Activated naive CD8-positive, alpha-beta T cell treated with anti-CD3 and anti-CD28 coated beads, Interleukin-2, amount 50 U/mL, for 16 hours (primary cell): ENCODE results near the gene ADAMTSL4.

ENCODE experiments used
- DNase-seq: peaks from one replicate; pipeline ENCODE4 v3.0.0-alpha.2; 2020; ENCODE audit warnings: low read depth, low spot score

The ADAMTSL4 gene

GRCh38 chr1:150534002-150534401, 15.2 kb upstream of the ADAMTSL4 start:
- DNase-seq = no peak

GRCh38 chr1:150535511-150536287, 13.5 kb upstream of the ADAMTSL4 start:
- no peak for DNase-seq

DNA sequence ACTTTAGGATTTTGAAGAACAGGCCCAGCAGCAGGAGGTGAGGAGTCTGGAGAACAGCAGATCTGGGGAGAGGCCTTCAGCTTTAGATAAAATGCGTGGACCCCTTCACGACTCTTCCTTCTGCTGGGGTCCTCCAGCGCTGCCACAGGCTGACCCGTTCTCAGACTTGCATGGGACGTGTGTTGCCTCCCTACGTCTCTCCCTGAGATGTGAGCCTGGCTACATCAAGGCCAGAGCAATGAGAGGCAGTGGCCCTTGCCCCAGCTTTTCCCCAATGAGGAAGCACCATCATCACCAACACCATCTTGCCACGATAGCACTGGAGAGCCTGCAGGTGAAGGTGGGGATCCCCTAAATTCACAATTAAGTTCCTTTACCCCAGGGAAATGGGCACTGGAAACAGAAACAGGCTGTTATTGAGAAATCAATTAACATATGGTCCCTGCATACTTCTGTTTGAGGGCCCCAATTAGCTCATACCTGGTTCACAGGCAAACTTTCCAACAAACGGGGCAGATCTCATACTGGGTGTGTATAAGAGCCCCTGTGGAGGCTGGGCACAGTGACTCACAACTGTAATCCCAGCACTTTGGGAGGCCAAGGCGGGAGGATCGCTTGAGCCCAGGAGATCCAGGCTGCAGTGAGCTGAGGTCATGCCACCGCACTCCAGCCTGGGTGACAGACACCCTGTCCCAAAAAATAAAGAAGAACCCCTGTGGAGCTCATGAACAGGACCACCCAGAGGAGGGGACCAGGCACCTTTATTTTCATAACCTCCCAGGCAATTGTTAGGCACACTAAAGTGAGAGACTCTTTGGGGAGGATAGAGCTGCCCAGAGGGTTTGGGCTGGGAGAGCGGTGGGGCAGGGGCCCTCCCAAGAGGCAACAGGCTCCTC, 12.1 kb upstream of the ADAMTSL4 start:
- DNase-seq = no peak

GRCh38 chr1:150537732-150538684, 11.2 kb upstream of the ADAMTSL4 start:
- DNase-seq = no peak

DNA sequence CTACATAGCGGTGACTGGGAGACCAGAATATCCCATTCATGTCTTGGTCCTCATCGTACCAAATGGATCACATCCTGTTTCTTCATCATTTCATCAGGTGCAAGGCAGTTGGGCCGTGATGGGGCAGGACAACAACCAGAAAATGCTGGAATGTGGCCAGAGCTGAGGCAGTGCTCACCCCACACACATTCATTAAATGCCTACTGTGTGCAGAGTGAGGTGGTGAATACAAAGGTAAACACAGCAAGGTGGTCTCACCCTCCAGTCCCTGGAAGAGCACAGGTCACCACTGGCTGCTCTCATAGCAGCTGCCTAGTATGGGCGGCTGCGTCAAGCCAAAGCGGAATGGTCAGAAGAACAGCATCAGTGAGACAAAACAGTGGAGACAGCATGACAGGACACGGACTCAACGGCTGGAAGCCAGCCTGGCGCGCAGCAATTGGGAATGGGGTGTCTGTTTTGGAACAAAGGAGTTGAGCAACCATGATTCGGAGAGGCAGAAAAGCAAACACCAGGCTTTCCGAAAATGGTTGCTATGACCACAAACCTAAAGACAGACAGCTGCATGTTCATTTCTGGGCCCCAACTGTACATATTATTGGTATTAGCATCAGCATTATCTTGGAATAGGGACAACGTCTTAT, 5.6 kb upstream of the ADAMTSL4 start:
- no peak for DNase-seq

GRCh38 chr1:150544204-150544603, 5.0 kb upstream of the ADAMTSL4 start:
- DNase-seq = no peak

- no peak for DNase-seq
Measured at GRCh38 chr1:150545486-150546032, 3.6 kb upstream of the ADAMTSL4 start.

- DNase-seq = no peak
Measured at GRCh38 chr1:150546294-150546937, 2.8 kb upstream of the ADAMTSL4 start.

DNA sequence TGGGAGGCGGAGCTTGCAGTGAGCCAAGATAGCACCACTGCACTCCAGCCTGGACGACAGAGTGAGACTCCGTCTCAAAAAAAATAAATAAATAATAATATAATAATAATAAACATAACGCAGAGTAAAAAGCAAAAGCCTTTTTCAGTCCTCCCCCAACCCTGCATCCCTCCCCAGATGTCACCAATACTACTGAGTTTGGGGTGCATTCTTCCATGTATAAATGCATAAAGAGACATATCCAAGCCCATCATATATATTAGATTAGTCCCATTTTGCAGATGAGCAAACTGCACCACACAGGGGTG, 930 bp upstream of the ADAMTSL4 start:
- no peak for DNase-seq

GRCh38 chr1:150549496-150550221, 451 bp downstream of the ADAMTSL4 start:
- DNase-seq = no peak

DNA sequence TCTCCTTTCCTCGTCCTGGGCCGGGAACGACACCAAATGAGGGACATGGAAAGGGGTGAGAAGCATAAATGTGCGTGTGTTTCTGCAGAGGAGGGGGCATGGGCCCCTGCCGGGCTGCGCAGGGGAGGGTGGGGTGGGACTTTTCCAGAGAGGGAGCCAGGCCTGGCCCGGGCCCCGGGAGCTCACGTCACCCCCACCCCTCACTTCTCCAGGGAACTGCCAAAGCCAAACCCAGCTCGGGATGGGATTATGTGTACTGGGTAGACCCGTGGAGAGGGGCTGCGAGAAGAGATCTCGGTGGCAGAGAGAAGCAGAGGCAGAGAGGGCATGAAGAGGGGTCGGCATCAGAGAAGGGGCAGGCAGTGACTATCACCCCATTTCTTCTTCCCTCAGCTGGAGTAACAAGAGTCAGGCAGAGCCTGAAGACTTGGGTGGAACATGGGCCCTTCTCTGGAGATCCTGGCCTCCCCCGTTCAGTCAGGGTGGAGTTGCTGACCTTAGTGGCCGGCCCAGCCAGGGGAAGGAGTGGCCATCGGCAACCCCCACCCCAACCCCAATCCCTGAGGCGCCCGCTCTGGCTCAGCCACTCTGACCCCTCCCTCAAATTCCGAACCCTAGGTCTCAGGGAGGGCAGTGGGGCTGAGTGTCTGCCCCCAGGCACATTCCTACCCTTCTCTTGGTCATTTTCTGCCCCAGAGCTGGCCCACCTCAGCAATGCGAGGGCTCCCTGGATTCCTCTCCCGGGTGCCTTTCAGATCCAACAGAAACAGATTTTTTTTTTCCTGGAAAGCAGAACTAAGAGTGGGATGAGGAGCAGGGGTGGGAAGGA, 1.2 kb downstream of the ADAMTSL4 start:
- DNase-seq = no peak

GRCh38 chr1:150551051-150551783, 2.0 kb downstream of the ADAMTSL4 start:
- no peak for DNase-seq

DNA sequence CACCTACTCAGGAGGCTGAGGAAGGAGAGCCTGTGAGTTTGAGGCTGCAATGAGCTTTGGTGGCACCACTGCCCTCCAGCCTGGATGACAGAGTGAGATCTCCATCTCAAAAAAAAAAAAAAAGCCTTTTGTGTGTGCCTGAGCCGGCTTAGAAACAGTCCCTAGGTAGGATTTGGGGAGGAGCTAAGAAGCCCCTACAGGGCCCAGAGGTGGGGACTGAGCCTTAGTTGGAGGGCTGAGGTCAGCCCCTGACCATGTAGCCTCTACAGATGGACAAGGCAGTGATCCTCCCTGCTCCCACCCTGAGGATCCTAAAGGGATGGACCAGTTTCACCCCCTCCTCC, 2.5 kb downstream of the ADAMTSL4 start:
- no peak for DNase-seq

- DNase-seq = no peak
Measured at GRCh38 chr1:150552128-150552910, 3.1 kb downstream of the ADAMTSL4 start.

GRCh38 chr1:150552911-150553289, 3.7 kb downstream of the ADAMTSL4 start:
- DNase-seq = no peak

GRCh38 chr1:150553392-150554085, 4.3 kb downstream of the ADAMTSL4 start:
- DNase-seq = no peak

GRCh38 chr1:150554086-150554452, 4.9 kb downstream of the ADAMTSL4 start:
- no peak for DNase-seq
